ENCODE results near the gene E2F4.

E2F4 gene

DNA sequence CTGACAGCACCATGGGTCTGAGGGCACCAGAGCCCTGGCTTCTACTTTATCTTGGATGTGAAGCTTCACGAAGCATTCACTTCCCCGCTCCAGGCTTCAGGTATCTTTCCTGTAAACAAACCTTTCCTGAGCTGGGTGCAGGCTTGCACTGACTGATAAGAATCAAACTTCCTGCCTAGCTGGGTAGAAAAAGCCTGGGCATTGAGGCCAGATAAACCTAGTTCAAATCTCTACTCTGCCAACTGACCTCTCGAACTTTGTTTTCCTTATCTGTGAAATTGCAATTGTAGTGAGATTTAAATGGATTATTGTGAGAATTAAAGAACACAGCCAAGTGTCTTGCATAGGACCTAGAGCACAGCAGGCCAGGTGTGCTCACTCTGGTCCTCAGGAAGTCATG lies 32.0 kb downstream of the E2F4 start:
- TF ChIP-seq, protein P1, sequence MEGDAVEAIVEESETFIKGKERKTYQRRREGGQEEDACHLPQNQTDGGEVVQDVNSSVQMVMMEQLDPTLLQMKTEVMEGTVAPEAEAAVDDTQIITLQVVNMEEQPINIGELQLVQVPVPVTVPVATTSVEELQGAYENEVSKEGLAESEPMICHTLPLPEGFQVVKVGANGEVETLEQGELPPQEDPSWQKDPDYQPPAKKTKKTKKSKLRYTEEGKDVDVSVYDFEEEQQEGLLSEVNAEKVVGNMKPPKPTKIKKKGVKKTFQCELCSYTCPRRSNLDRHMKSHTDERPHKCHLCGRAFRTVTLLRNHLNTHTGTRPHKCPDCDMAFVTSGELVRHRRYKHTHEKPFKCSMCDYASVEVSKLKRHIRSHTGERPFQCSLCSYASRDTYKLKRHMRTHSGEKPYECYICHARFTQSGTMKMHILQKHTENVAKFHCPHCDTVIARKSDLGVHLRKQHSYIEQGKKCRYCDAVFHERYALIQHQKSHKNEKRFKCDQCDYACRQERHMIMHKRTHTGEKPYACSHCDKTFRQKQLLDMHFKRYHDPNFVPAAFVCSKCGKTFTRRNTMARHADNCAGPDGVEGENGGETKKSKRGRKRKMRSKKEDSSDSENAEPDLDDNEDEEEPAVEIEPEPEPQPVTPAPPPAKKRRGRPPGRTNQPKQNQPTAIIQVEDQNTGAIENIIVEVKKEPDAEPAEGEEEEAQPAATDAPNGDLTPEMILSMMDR (IDR thresholded peaks at IDR 0.05; ENCODE audit: insufficient read depth, low read depth, low read length, missing control alignments): no peak
- no peak for DNase-seq (ENCODE audit: low read depth)
- H3K4me3 ChIP-seq (ENCODE audit: low read length): no peak overlapping the region

GRCh38 chr16:67226295-67226803 lies 34.4 kb downstream of the E2F4 start:
- DNase-seq (ENCODE audit: low read depth): no peak
- TF ChIP-seq, protein P1 (IDR thresholded peaks at IDR 0.05; ENCODE audit: insufficient read depth, low read depth, low read length, missing control alignments): no peak
- peak overlapping the region; percentile 100 for H3K4me3 ChIP-seq (ENCODE audit: low read length)

- peak within 1 kb of the TSS; percentile 100 for H3K4me3 ChIP-seq (ENCODE audit: low read length)
- TF ChIP-seq, protein P1 (IDR thresholded peaks at IDR 0.05; ENCODE audit: insufficient read depth, low read depth, low read length, missing control alignments): no peak
- DNase-seq (ENCODE audit: low read depth): peak; percentile 98
These were observed 35.0 kb downstream of the E2F4 start, which contains the start of gene TMEM208 for GRCh38 chr16:67226804-67227566. Gene TMEM208, plus strand, starts transcription at chr16:67227130. Its CDS starts 89 bp downstream, at chr16:67227219.

DNA sequence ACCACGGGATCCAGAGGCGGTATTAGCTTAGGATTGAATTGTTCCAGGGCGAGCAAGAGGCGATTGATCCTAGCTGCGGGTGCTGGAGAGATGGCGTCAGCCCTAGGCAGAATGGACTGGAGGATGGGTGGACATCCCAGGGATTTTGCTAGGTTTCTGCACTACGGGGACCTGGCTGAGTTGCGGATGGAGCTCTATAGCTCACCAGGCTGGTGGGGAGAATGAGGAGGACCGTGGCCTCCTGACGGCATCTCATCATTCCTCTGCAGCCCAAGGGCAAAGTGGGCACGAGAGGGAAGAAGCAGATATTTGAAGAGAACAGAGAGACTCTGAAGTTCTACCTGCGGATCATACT lies 35.6 kb downstream of the E2F4 start:
- TF ChIP-seq, protein P1 (IDR thresholded peaks at IDR 0.05; ENCODE audit: insufficient read depth, low read depth, low read length, missing control alignments): no peak
- DNase-seq (ENCODE audit: low read depth): no peak
- peak overlapping the region; percentile 100 for H3K4me3 ChIP-seq (ENCODE audit: low read length)

- H3K4me3 ChIP-seq (ENCODE audit: low read length): peak overlapping the region; percentile 100
- TF ChIP-seq, protein P1 (IDR thresholded peaks at IDR 0.05; ENCODE audit: insufficient read depth, low read depth, low read length, missing control alignments): no peak
- no peak for DNase-seq (ENCODE audit: low read depth)
These were observed 36.3 kb downstream of the E2F4 start for GRCh38 chr16:67228034-67228785.

DNA sequence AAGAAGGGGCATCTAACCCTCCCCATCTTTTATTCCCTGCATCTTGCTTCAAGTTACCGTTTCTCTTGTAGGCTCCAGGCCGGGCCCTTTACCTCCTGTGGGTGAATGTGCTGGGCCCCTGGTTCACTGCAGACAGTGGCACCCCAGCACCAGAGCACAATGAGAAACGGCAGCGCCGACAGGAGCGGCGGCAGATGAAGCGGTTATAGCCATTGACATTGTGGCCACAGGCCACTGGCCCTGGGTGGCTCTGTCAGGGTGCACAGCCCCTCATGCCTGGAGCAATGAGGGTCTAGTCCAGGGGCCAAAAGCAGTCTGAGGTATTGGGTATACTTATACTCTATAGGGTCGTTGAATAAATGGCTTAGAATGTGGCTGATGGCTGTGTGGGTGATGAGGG lies 37.0 kb downstream of the E2F4 start:
- no peak overlapping the region for H3K4me3 ChIP-seq (ENCODE audit: low read length)
- TF ChIP-seq, protein P1 (IDR thresholded peaks at IDR 0.05; ENCODE audit: insufficient read depth, low read depth, low read length, missing control alignments): no peak
- DNase-seq (ENCODE audit: low read depth): no peak
